Spleen (tissue), 7 donors: ENCODE data around the gene PTPRN2.

ENCODE experiments used
- CTCF ChIP-seq, 11 experiments: fragments of 200-600 bp in 7 of 11; fragments of 450-650 bp in 4 of 11; sonication (generic) in 4 of 11; IDR thresholded peaks in 8 of 11; conservative IDR thresholded peaks in 3 of 11; 1 replicate in 7 of 11; 2 replicates in 4 of 11; pipeline versions ENCODE4 v1.4.0 to v1.8.0; 2016 to 2021; ENCODE audit warnings: antibody characterized with exemption in 11 of 11, inconsistent platforms in 4 of 11, mild to moderate bottlenecking in 1 of 11
- POLR2A ChIP-seq, 3 donors: fragments of 450-650 bp; IDR thresholded peaks; one replicate each; pipeline ENCODE4 v1.5.1; 2017; ENCODE audit warnings: antibody characterized with exemption in 3 of 3, mild to moderate bottlenecking in 1 of 3
- donor health status: DM: no; HTN: no; CAD: no; lungs with moderate emphysema.
- donor health status: DM: no; HTN: no; CAD: no.
- donor health status: DM: no; HTN: no; CAD: no.

GRCh38 chr7:157828881-157829280, 758.7 kb downstream of the PTPRN2 start:
- TF ChIP-seq CTCF (IDR thresholded peaks at IDR 0.05 in 8 of 11, conservative IDR thresholded peaks at IDR 0.05 in 3 of 11), result no peak
- no peak for TF ChIP-seq POLR2A (IDR thresholded peaks at IDR 0.05)
